NT2/D1 (cell line): ENCODE data around the gene DNAJC22.

Experiments used
- YY1 ChIP-seq: IDR thresholded peaks from 2 replicates; pipeline ENCODE4 v1.6.1; 2011; ENCODE audit not compliant: insufficient read length, insufficient read depth
- ZNF274 ChIP-seq: IDR thresholded peaks from 2 replicates; pipeline ENCODE4 v1.6.1; 2011; ENCODE audit warnings: mild to moderate bottlenecking, low read depth, low read length

GRCh38 chr12:49388682-49389386, 42.1 kb downstream of the DNAJC22 start:
- TF ChIP-seq ZNF274 (no peak), YY1 (no peak)
